Activated T-helper 1 cell treated with anti-CD3 and anti-CD28 coated beads, Interleukin-12 subunit alpha, Interleukin-12 subunit beta, Interleukin-2, Interleukin-4 antibody, amounts not matched to agents 30 ng/mL and 10 ng/mL and 1 ng/mL, durations not matched to agents 14 hours and 24 hours and 36 hours (primary cell): ENCODE results near the gene GLT1D1. TPM values are rescaled to one million over a fixed set of nuclear protein-coding genes. Genes with fewer than 3 reads are reported as not detected.
A peak's percentile ranks its signal among the peaks of the same experiment; 100 is the strongest.
"Not testable (repeated sequence)": the region's sequence is repeated elsewhere in the genome, so short reads cannot be mapped to it uniquely, and the experiment has no call there.

Source experiments
- DNase-seq: peaks from one replicate; pipeline ENCODE4 v3.0.0; 2021; ENCODE audit warnings: low spot score
- H3K27ac Mint-ChIP-seq: one replicate; pipeline ENCODE4 v1.8.0; 2021; ENCODE audit warnings: mild to moderate bottlenecking, mixed read lengths
- H3K27me3 Mint-ChIP-seq: one replicate; pipeline ENCODE4 v1.8.0; 2022; ENCODE audit warnings: mild to moderate bottlenecking, moderate library complexity, mixed read lengths; ENCODE audit not compliant: insufficient read depth
- H3K36me3 Mint-ChIP-seq: one replicate; pipeline ENCODE4 v1.8.0; 2021; ENCODE audit warnings: low read depth, mixed read lengths
- H3K4me1 Mint-ChIP-seq: one replicate; pipeline ENCODE4 v1.8.0; 2021; ENCODE audit warnings: low read depth, mixed read lengths
- H3K4me3 Mint-ChIP-seq: one replicate; pipeline ENCODE4 v1.8.0; 2021; ENCODE audit warnings: mild to moderate bottlenecking, moderate library complexity, mixed read lengths
- H3K9me3 Mint-ChIP-seq: one replicate; pipeline ENCODE4 v1.8.0; 2021; ENCODE audit warnings: mixed read lengths
- intact Hi-C: fragments of 100-400 bp; cut with micrococcal nuclease; formaldehyde crosslinking; loops from one replicate; pipeline ENCODE4 v1.15.1; 2024
- total RNA-seq: library from RNA; stranded (reverse); gene quantifications from 2 replicates; pipeline ENCODE4 v1.2.3, GENCODE V29; 2022

The GLT1D1 gene
- total RNA-seq = 2.0 and 2.1 TPM in 2 replicates

DNA sequence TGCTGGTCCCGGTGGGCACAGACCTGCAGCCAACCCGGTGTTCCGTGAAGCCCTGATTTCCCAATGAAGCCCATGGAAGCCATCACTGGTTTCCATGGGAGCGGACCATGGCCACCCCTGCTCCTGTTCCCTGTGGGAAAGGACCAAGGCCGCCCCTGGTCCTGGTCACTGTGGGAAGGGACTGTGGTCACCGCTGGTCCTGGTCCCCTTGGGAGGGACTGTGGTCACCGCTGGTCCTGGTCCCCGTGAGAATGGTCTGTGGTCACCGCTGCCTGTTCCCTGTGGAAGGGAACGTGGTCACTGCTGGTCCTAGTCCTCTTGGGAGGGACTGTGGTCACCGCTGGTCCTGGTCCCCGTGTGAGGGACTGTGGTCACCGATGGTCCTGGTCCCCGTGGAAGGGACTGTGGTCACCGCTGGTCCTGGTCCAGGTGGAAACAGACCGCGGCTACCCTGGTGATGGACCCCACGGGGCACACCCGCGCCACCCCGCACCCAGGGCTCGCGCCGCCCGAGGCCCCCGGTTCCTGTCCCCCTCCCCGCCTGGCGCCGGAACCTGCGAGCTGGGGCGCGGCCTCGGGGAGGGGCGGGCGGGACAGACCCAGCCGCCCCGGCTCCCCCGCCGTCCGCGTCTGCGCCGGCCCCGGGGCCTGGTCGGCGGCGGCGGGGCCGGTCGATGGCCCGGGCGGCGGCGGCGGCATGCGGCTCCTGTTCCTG lies at the start of gene GLT1D1:
TSS of gene GLT1D1 (plus strand) at position 594 of the 715 bp plus-strand sequence. CDS start at position 698, 104 bp downstream.
- DNase-seq = no peak
- H3K4me3 Mint-ChIP-seq = peak within 1 kb of the TSS; percentile 71
- peaks cover 1% of the 10 kb centered on the region for H3K36me3 Mint-ChIP-seq
- H3K27ac Mint-ChIP-seq = no peak within 1 kb of the TSS
- no peaks in the 10 kb centered on the region for H3K9me3 Mint-ChIP-seq
- intact Hi-C loops = no loop called here
- peaks cover 18% of the 10 kb centered on the region for H3K27me3 Mint-ChIP-seq
- H3K4me1 Mint-ChIP-seq = no peaks in the 10 kb centered on the region

DNA sequence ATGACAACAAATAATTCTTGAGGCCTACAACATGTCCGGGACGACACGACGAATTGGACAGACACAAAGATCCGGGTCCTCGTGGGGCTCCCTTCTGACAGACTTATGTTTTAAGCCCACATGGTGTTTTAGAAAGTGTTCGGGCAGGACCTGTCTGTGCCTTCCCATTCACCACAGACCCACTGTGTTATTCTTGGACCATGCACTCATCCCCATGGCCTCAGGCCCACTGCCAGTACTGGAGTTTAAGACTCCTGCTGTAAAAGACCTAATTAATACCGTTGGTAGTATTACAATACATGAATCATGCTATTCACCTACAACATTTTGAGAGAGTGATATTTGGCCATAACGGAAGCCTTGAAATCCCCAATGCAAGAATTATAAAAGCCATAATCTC lies 49.5 kb upstream of the GLT1D1 start:
- DNase-seq = no peak
- Mint-ChIP-seq H3K36me3 (peaks cover 59% of the 10 kb centered on the region), H3K4me3 (no peak overlapping the region), H3K27me3 (no peaks in the 10 kb centered on the region), H3K9me3 (no peaks in the 10 kb centered on the region), H3K27ac (no peak overlapping the region), H3K4me1 (peaks cover 25% of the 10 kb centered on the region)
- intact Hi-C loops = no loop called here

DNA sequence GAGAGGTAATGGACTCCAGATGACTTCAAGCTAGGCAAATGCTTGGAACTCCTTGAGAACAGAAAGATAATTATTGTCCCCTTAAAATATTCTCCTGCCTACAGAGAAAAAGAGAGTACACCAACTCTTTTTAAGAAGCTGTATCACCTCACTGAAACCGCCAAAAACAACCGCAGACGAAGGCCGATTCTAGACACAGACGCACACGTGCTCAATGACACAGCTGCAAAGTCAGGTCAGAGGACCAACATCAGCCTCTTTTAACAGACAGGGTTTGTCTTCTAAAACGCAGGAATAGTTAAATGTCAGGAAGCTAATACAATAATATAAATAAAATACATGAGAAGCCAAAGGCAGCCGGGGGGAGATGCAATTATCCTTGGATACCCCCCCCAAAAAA lies 48.5 kb upstream of the GLT1D1 start:
- peaks cover 32% of the 10 kb centered on the region for H3K4me1 Mint-ChIP-seq
- H3K27me3 Mint-ChIP-seq = no peaks in the 10 kb centered on the region
- intact Hi-C loops = no loop called here
- no peak for DNase-seq
- no peaks in the 10 kb centered on the region for H3K9me3 Mint-ChIP-seq
- peaks cover 58% of the 10 kb centered on the region for H3K36me3 Mint-ChIP-seq
- no peak overlapping the region for H3K27ac Mint-ChIP-seq
- H3K4me3 Mint-ChIP-seq = no peak overlapping the region

DNA sequence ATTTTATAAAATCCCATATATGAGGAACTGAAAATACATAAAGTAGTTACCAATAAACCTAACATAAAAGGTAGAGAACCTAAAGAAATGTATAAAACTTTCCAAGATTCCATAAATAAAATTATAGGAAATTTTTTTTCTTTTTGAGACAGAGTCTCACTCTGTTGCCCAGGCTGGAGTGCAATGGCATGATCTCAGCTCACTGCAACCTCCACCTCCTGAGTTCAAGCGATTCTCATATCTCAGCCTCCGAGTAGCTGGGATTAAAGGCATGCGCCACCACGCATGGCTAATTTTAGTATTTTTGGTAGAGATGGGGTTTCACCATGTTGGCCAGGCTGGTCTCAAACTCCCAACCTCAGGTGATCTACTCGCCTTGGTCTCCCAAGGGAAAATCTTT lies 47.9 kb upstream of the GLT1D1 start:
- H3K9me3 Mint-ChIP-seq, H3K27ac Mint-ChIP-seq, H3K4me3 Mint-ChIP-seq, intact Hi-C loops, H3K27me3 Mint-ChIP-seq, DNase-seq: not testable (repeated sequence)
- Mint-ChIP-seq H3K4me1 (peaks cover 33% of the 10 kb centered on the region), H3K36me3 (peaks cover 56% of the 10 kb centered on the region)

DNA sequence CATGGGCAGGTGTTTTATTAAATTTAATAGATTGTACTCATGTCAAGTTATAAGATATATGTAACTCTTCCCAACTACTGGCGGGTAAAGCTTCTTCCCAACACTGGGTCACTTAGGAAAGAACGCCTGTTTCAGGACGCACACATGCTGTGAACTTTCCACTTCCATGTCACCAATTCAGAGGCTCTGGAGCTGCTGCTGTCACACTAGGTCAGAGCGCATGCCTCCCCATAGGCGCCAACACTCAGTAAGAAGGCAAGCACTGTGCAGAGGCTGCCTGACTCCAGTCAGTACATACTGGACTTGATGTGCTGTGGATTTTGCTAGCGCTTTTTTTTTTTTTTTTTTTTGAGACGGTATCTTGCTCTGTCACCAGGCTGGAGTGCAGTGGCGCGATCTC lies 46.7 kb upstream of the GLT1D1 start:
- Mint-ChIP-seq H3K36me3 (peaks cover 50% of the 10 kb centered on the region), H3K27ac (no peak overlapping the region), H3K4me3 (no peak overlapping the region), H3K27me3 (no peaks in the 10 kb centered on the region), H3K4me1 (peaks cover 38% of the 10 kb centered on the region), H3K9me3 (no peaks in the 10 kb centered on the region)
- intact Hi-C loops = no loop called here
- DNase-seq = no peak

DNA sequence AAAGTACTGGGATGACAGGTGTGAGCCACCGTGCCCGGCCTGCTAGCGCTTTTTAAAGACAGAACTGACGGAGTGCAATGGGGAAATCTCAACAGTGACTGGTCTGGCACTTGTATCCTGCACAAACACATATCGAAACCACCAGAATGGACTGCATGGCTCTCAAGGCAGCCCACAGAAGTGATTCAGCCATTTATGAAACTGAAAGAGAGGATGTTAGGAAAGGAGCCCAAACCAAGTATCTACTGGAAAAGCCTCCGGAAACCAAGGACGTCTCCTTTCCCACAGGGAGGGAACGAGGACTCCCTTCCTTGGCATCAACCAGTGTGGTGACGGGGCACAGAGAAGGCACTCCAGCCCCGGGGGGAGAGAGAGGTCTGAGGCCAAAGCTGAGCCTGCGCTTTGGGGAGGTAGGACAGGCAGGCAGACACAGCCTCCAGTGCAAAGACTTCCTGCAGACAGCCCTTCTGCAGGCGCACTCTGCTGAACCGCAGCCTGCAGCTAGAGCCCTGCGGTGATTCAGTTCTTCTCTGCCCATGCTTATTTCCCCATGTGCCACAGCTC lies 46.0 kb upstream of the GLT1D1 start:
- intact Hi-C loops = no loop called here
- no peak overlapping the region for H3K4me3 Mint-ChIP-seq
- H3K36me3 Mint-ChIP-seq = peaks cover 54% of the 10 kb centered on the region
- no peaks in the 10 kb centered on the region for H3K27me3 Mint-ChIP-seq
- H3K27ac Mint-ChIP-seq = no peak overlapping the region
- H3K4me1 Mint-ChIP-seq = peaks cover 37% of the 10 kb centered on the region
- DNase-seq = no peak
- no peaks in the 10 kb centered on the region for H3K9me3 Mint-ChIP-seq

DNA sequence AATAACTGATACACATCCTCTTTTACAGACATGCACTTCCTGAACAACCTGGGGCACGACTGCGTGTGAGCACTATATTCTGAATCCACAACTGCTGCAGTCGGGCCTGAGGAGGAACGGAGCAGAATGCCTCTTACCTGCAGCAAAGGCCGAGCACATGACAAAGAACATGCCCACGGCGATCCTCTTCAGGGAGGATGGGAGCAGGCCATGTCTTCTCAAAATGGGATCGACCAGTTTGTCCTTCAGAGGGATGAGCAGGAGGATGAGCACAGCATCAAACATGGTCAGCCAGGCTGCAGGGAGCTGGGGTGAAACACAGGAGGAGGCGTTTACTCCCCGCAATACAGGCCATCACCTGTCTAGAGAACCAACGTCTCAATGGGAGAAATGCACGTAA lies 44.6 kb upstream of the GLT1D1 start:
- Mint-ChIP-seq H3K4me1 (peaks cover 31% of the 10 kb centered on the region), H3K36me3 (peaks cover 55% of the 10 kb centered on the region), H3K9me3 (no peaks in the 10 kb centered on the region), H3K27me3 (no peaks in the 10 kb centered on the region), H3K4me3 (no peak overlapping the region), H3K27ac (no peak overlapping the region)
- intact Hi-C loops = no loop called here
- DNase-seq = no peak

DNA sequence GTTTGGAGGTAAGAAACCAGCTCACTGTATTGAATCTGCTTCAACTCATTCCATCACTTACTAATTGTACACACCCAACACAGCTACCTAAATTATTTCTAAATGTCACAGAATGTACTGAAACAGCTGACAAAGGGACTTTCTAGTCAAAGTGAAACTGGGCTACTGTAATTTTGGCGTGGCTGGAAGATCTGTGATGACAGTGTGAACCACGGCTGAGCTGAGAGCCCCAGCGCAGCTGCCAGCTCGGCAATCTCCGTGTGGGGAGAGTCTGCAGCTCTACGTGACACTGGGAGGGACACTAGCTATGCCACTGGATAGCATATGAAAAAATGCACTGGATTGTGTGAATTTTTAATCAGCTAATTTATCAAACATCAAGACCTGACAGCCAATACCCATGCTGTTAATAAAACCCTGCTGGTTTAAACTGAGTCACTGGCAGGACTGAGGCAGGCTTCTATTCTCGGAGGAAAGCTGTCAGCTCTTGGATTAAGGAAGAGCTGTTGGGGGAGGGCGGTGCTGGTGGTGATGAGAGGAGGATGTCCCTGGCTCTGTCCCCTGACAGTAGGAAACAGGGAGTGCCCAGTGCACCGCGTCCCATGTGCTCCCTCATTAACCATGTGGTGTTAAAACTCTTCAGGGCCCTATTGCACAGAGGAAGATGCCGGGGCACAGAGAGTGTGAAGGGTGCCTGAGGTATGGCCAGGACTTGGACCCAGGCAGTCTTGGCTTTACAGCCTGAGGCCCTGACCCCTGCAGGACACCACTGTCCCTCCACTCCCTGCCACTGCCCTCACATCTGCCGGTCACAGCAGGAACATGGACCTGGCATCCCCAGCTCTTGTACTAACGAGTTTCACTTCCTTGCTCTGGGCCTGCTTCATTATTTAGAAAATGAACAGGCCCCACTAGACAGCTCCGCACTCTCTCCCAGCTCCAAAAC lies 42.8 kb upstream of the GLT1D1 start:
- peak; percentile 48 for DNase-seq
- H3K36me3 Mint-ChIP-seq = peaks cover 55% of the 10 kb centered on the region
- H3K27me3 Mint-ChIP-seq = no peaks in the 10 kb centered on the region
- intact Hi-C loops = loop anchor here (1.0 kb wide), 2 partner anchors 14 to 105 kb away; no protein-coding TSS in a partner anchor
- H3K9me3 Mint-ChIP-seq = no peaks in the 10 kb centered on the region
- H3K4me3 Mint-ChIP-seq = peak overlapping the region; percentile 45
- H3K4me1 Mint-ChIP-seq = peaks cover 46% of the 10 kb centered on the region
- H3K27ac Mint-ChIP-seq = peak overlapping the region; percentile 90

DNA sequence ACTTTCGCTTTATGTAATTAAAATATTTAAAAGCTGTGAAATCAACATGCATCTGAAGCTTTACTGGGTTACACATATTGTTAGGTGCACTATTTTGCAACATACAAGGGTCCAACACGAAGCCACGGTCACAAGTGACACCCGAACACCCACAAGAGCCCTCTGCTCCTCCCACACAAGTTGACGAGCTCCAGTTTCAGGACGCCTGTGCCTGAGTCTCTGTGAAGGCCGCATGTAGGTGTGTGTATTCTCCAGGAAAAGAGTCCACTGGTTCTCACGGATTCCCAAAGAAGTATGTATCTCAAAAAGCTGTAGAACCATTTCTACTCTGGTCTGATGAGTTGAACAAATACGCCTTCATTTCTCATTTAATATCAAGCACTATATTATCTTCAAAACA lies 41.5 kb upstream of the GLT1D1 start:
- H3K9me3 Mint-ChIP-seq = no peaks in the 10 kb centered on the region
- peak overlapping the region; percentile 47 for H3K4me3 Mint-ChIP-seq
- peak overlapping the region; percentile 67 for H3K27ac Mint-ChIP-seq
- H3K27me3 Mint-ChIP-seq = no peaks in the 10 kb centered on the region
- peaks cover 56% of the 10 kb centered on the region for H3K4me1 Mint-ChIP-seq
- DNase-seq = no peak
- peaks cover 49% of the 10 kb centered on the region for H3K36me3 Mint-ChIP-seq
- intact Hi-C loops = no loop called here

DNA sequence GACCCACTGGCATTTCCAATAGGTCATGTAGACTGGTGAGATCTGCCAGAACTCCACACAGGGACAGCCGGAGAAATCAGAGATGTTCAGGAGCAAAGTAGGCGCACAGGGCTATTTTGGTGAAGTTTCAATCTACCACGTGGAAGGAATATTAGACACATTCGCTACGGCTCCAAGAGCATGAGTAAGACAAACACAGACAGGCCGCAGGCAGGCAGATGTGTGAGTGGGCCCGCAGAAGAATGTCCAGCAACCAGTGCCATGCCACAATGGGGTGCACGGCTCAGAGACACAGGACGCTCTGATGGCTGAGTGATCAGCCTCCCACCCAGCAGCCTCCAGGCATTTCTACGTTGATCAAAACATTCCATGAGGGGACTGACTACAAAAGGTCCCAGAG lies 39.9 kb upstream of the GLT1D1 start:
- H3K4me1 Mint-ChIP-seq = peaks cover 72% of the 10 kb centered on the region
- intact Hi-C loops = no loop called here
- H3K27me3 Mint-ChIP-seq = no peaks in the 10 kb centered on the region
- DNase-seq = no peak
- H3K27ac Mint-ChIP-seq = no peak overlapping the region
- H3K9me3 Mint-ChIP-seq = no peaks in the 10 kb centered on the region
- H3K36me3 Mint-ChIP-seq = peaks cover 51% of the 10 kb centered on the region
- H3K4me3 Mint-ChIP-seq = no peak overlapping the region

DNA sequence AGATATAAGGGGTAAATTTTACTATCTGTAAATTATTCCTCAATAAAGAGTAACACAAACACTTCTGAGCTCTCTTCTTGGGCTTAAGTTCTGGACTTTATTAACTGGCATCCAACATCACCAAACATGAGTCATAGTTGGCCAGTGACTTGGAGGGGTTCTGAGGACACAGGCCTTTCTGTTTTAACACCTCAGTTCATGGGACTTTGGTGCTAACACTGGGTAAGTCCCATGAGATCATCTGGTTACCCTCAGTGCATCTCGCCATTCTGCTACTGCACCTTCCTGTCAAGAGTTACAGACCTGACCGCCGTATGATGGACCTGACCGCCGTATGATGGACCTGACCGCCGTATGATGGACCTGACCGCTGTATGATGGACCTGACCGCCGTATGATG lies 39.4 kb upstream of the GLT1D1 start:
- Mint-ChIP-seq H3K36me3 (peaks cover 49% of the 10 kb centered on the region), H3K4me1 (peaks cover 76% of the 10 kb centered on the region)
- intact Hi-C loops = no loop called here

DNA sequence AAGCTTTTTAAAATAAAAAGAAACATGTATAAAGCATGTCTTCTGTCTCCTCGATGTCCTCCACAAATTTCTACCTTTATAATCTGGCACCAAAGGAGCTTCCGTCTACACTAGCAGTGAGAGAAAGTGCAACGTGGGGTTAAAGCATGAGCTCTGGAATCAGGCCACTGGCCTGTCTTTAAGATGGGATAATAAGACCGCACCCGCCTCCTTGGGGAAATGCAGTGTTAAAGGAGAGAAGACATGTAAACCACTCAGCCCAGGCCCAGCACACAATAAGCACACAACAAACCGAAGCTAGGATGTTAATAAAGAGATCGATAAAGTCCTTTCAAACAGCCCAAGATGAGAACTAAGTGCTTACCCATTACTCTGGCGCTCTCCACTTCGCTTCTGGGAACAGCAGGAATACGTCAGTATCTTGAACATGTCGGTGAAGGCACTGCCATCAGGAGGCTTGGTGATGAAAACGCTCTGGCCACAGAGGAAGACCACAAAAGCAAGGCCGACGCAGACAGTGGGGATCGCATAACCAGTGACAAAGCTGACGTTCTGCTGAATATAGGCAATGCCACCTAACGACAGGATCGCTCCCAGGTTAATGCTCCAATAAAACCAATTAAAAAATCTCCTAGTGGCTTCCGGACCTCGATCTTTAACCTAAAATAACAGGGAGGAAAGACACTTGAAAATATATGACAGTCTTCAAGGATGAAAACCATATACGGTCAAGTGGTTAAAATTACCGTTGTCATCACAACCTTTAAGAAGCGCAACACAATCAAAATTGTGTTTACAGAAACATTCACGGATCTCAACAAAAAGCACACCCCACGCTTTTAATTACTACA lies 38.6 kb upstream of the GLT1D1 start:
- peaks cover 76% of the 10 kb centered on the region for H3K4me1 Mint-ChIP-seq

More for the DNA sequence above, 39.4 kb upstream of the GLT1D1 start:
- Mint-ChIP-seq H3K27me3 (no peaks in the 10 kb centered on the region), H3K27ac (peak overlapping the region; percentile 52), H3K9me3 (no peaks in the 10 kb centered on the region), H3K4me3 (no peak overlapping the region)
- DNase-seq = no peak

More for the DNA sequence above, 38.6 kb upstream of the GLT1D1 start:
- intact Hi-C loops = no loop called here
- peak overlapping the region; percentile 52 for H3K27ac Mint-ChIP-seq
- H3K9me3 Mint-ChIP-seq = no peaks in the 10 kb centered on the region
- peaks cover 50% of the 10 kb centered on the region for H3K36me3 Mint-ChIP-seq
- H3K4me3 Mint-ChIP-seq = no peak overlapping the region
- no peak for DNase-seq
- H3K27me3 Mint-ChIP-seq = no peaks in the 10 kb centered on the region
